ENCODE results near the gene WARS2.
"Not testable (repeated sequence)": the region's sequence is repeated elsewhere in the genome, so short reads cannot be mapped to it uniquely, and the experiment has no call there.

WARS2 gene

GRCh38 chr1:119140177-119141019, at the start of gene WARS2:
TSS of gene WARS2 (minus strand) at chr1:119140653. CDS start at chr1:119140644, 9 bp downstream.
- Histone ChIP-seq H3K4me3 (peak within 1 kb of the TSS; percentile 73), H3K9ac (peak within 1 kb of the TSS; percentile 94), H3K4me2 (peak within 1 kb of the TSS; percentile 91), H3K9me3 (no peaks in the 10 kb centered on the region), H3K27ac (peak within 1 kb of the TSS; percentile 98), H3K27me3 (no peaks in the 10 kb centered on the region), H3K4me1 (peaks cover 24% of the 10 kb centered on the region), H3K36me3 (peaks cover 6% of the 10 kb centered on the region; the same call in 1 of the 2 replicates), H4K20me1 (no peaks in the 10 kb centered on the region)
- TF ChIP-seq Cebpa-rat (IDR thresholded peaks at IDR 0.05), result no peak

- H3K4me2 ChIP-seq, result no peak overlapping the region
- H3K4me3 ChIP-seq, result no peak overlapping the region
- H3K9ac ChIP-seq, result no peak overlapping the region
- H3K27me3 ChIP-seq, result no peaks in the 10 kb centered on the region
- H3K27ac ChIP-seq, result no peak overlapping the region
- H3K36me3 ChIP-seq, result no peaks in the 10 kb centered on the region
- no peaks in the 10 kb centered on the region for H3K4me1 ChIP-seq
- no peaks in the 10 kb centered on the region for H4K20me1 ChIP-seq
- no peaks in the 10 kb centered on the region for H3K9me3 ChIP-seq
- no peak for TF ChIP-seq Cebpa-rat (IDR thresholded peaks at IDR 0.05)
Measured at GRCh38 chr1:119188926-119189325, 48.5 kb upstream of the WARS2 start.

- no peak overlapping the region for H3K9ac ChIP-seq
- H3K4me1 ChIP-seq, result no peaks in the 10 kb centered on the region
- H3K4me2 ChIP-seq, result no peak overlapping the region
- no peak overlapping the region for H3K4me3 ChIP-seq
- no peaks in the 10 kb centered on the region for H4K20me1 ChIP-seq
- TF ChIP-seq Cebpa-rat (IDR thresholded peaks at IDR 0.05), result no peak
- no peaks in the 10 kb centered on the region for H3K27me3 ChIP-seq
- H3K36me3 ChIP-seq, result no peaks in the 10 kb centered on the region
- H3K9me3 ChIP-seq, result no peaks in the 10 kb centered on the region
- no peak overlapping the region for H3K27ac ChIP-seq
Measured at GRCh38 chr1:119187416-119187815, 47.0 kb upstream of the WARS2 start.

GRCh38 chr1:119186471-119186870, 46.0 kb upstream of the WARS2 start:
- no peak overlapping the region for H3K4me3 ChIP-seq
- no peaks in the 10 kb centered on the region for H3K27me3 ChIP-seq
- no peaks in the 10 kb centered on the region for H3K36me3 ChIP-seq
- H4K20me1 ChIP-seq, result no peaks in the 10 kb centered on the region
- H3K9me3 ChIP-seq, result no peaks in the 10 kb centered on the region
- no peak for TF ChIP-seq Cebpa-rat (IDR thresholded peaks at IDR 0.05)
- no peak overlapping the region for H3K9ac ChIP-seq
- H3K27ac ChIP-seq, result no peak overlapping the region
- H3K4me1 ChIP-seq, result no peaks in the 10 kb centered on the region
- no peak overlapping the region for H3K4me2 ChIP-seq

GRCh38 chr1:119184972-119185371, 44.5 kb upstream of the WARS2 start:
- H3K27me3 ChIP-seq, result no peaks in the 10 kb centered on the region
- TF ChIP-seq Cebpa-rat (IDR thresholded peaks at IDR 0.05), result no peak
- no peak overlapping the region for H3K4me2 ChIP-seq
- no peak overlapping the region for H3K27ac ChIP-seq
- H3K9me3 ChIP-seq, result no peaks in the 10 kb centered on the region
- no peaks in the 10 kb centered on the region for H3K36me3 ChIP-seq
- H3K9ac ChIP-seq, result no peak overlapping the region
- H4K20me1 ChIP-seq, result no peaks in the 10 kb centered on the region
- H3K4me1 ChIP-seq, result no peaks in the 10 kb centered on the region
- H3K4me3 ChIP-seq, result no peak overlapping the region

- Histone ChIP-seq H3K4me2 (no peak overlapping the region), H3K27ac (no peak overlapping the region), H3K27me3 (no peaks in the 10 kb centered on the region), H3K4me1 (no peaks in the 10 kb centered on the region), H3K9me3 (peaks cover 13% of the 10 kb centered on the region), H3K9ac (no peak overlapping the region), H3K36me3 (peaks cover 16% of the 10 kb centered on the region), H3K4me3 (no peak overlapping the region), H4K20me1 (no peaks in the 10 kb centered on the region)
- no peak for TF ChIP-seq Cebpa-rat (IDR thresholded peaks at IDR 0.05)
Measured at GRCh38 chr1:119181218-119181617, 40.8 kb upstream of the WARS2 start.

- H4K20me1 ChIP-seq, result no peaks in the 10 kb centered on the region
- no peak overlapping the region for H3K4me2 ChIP-seq
- no peak for TF ChIP-seq Cebpa-rat (IDR thresholded peaks at IDR 0.05)
- H3K4me3 ChIP-seq, result no peak overlapping the region
- peaks cover 13% of the 10 kb centered on the region for H3K9me3 ChIP-seq
- H3K36me3 ChIP-seq, result peaks cover 16% of the 10 kb centered on the region
- H3K4me1 ChIP-seq, result no peaks in the 10 kb centered on the region
- H3K9ac ChIP-seq, result no peak overlapping the region
- no peak overlapping the region for H3K27ac ChIP-seq
- no peaks in the 10 kb centered on the region for H3K27me3 ChIP-seq
Measured at GRCh38 chr1:119179051-119179450, 38.6 kb upstream of the WARS2 start.

- not testable (repeated sequence) for H3K4me2 ChIP-seq
Measured at GRCh38 chr1:119172927-119173326, 32.5 kb upstream of the WARS2 start.

GRCh38 chr1:119171381-119172010, 31.0 kb upstream of the WARS2 start:
- not testable (repeated sequence) for H3K9ac ChIP-seq, H3K27ac ChIP-seq, H3K4me3 ChIP-seq, H3K4me1 ChIP-seq, H3K4me2 ChIP-seq, H3K27me3 ChIP-seq, H4K20me1 ChIP-seq
- peaks cover 25% of the 10 kb centered on the region; the same call in 1 of the 2 replicates for H3K36me3 ChIP-seq
- H3K9me3 ChIP-seq, result peaks cover 14% of the 10 kb centered on the region; the same call in 1 of the 2 replicates

More at GRCh38 chr1:119172927-119173326, 32.5 kb upstream of the WARS2 start:
- H3K4me1 ChIP-seq, H3K9ac ChIP-seq, H3K27ac ChIP-seq, H3K27me3 ChIP-seq, H4K20me1 ChIP-seq, H3K4me3 ChIP-seq: not testable (repeated sequence)
- peaks cover 14% of the 10 kb centered on the region; the same call in 1 of the 2 replicates for H3K9me3 ChIP-seq
- H3K36me3 ChIP-seq, result peaks cover 25% of the 10 kb centered on the region; the same call in 1 of the 2 replicates

GRCh38 chr1:119163396-119163795, 22.9 kb upstream of the WARS2 start:
- Histone ChIP-seq H3K4me1 (peaks cover 6% of the 10 kb centered on the region), H3K4me3 (no peak overlapping the region), H3K4me2 (no peak overlapping the region), H3K27me3 (no peaks in the 10 kb centered on the region), H4K20me1 (no peaks in the 10 kb centered on the region), H3K36me3 (peaks cover 31% of the 10 kb centered on the region), H3K9ac (no peak overlapping the region), H3K27ac (no peak overlapping the region), H3K9me3 (0 out of 2 replicates have a peak, but pooled peaks cover under 1% of the 10 kb centered on the region)
- TF ChIP-seq Cebpa-rat (IDR thresholded peaks at IDR 0.05), result no peak
